ENCODE results near the gene MCAM.

The MCAM gene

GRCh38 chr11:119316729-119317591, at the start of gene MCAM:
Gene MCAM, minus strand, starts transcription at chr11:119317130. Its CDS starts 29 bp downstream, at chr11:119317101.
- peak; percentile 50 for DNase-seq

- DNase-seq: no peak
Measured at GRCh38 chr11:119365071-119365591, 48.2 kb upstream of the MCAM start.

GRCh38 chr11:119363851-119364590, 47.1 kb upstream of the MCAM start:
- DNase-seq: peak; percentile 31

- no peak for DNase-seq
Measured at GRCh38 chr11:119363081-119363850, 46.3 kb upstream of the MCAM start.

GRCh38 chr11:119362741-119363080, 45.8 kb upstream of the MCAM start:
- DNase-seq: no peak

GRCh38 chr11:119361941-119362725, 45.2 kb upstream of the MCAM start:
- DNase-seq: no peak

- DNase-seq: peak; percentile 82
Measured at GRCh38 chr11:119361056-119361787, 44.3 kb upstream of the MCAM start.

GRCh38 chr11:119359365-119360214, 42.7 kb upstream of the MCAM start:
- DNase-seq: no peak

GRCh38 chr11:119357074-119357473, 40.1 kb upstream of the MCAM start:
- DNase-seq: no peak

GRCh38 chr11:119356349-119357031, 39.6 kb upstream of the MCAM start:
- peak; percentile 71 for DNase-seq

GRCh38 chr11:119355091-119355843, 38.3 kb upstream of the MCAM start:
- DNase-seq: no peak

- no peak for DNase-seq
Measured at GRCh38 chr11:119352857-119353260, 35.9 kb upstream of the MCAM start.

- no peak for DNase-seq
Measured at GRCh38 chr11:119351232-119351631, 34.3 kb upstream of the MCAM start.

GRCh38 chr11:119350302-119350701, 33.4 kb upstream of the MCAM start:
- DNase-seq: no peak

GRCh38 chr11:119347940-119348605, 31.1 kb upstream of the MCAM start:
- DNase-seq: no peak

- DNase-seq: peak; percentile 77
Measured at GRCh38 chr11:119347242-119347641, 30.3 kb upstream of the MCAM start.

GRCh38 chr11:119346605-119347004, 29.7 kb upstream of the MCAM start, which contains the start of gene MFRP:
Gene MFRP, minus strand, starts transcription at chr11:119346705. Its CDS starts 192 bp downstream, at chr11:119346513.
- DNase-seq: no peak

GRCh38 chr11:119345685-119346084, 28.8 kb upstream of the MCAM start:
- DNase-seq: no peak

Measured in fibroblast of upper back skin (primary cell).